ENCODE data around the gene LYPLA2.
"Not testable (repeated sequence)": the region's sequence is repeated elsewhere in the genome, so short reads cannot be mapped to it uniquely, and the experiment has no call there.

The LYPLA2 gene

GRCh38 chr1:23801338-23801748, 10.4 kb downstream of the LYPLA2 start:
- DNase-seq (ENCODE audit: low spot score): no peak

GRCh38 chr1:23801876-23802275, 10.9 kb downstream of the LYPLA2 start:
- DNase-seq (ENCODE audit: low spot score): no peak

GRCh38 chr1:23802809-23803342, 11.9 kb downstream of the LYPLA2 start:
- DNase-seq (ENCODE audit: low spot score): not testable (repeated sequence)

GRCh38 chr1:23803674-23804073, 12.7 kb downstream of the LYPLA2 start:
- DNase-seq (ENCODE audit: low spot score): no peak

- DNase-seq (ENCODE audit: low spot score): no peak
Observed at GRCh38 chr1:23804183-23804835, 13.4 kb downstream of the LYPLA2 start.

GRCh38 chr1:23805025-23805424, 14.1 kb downstream of the LYPLA2 start:
- no peak for DNase-seq (ENCODE audit: low spot score)

- no peak for DNase-seq (ENCODE audit: low spot score)
Observed at GRCh38 chr1:23806280-23806679, 15.3 kb downstream of the LYPLA2 start.

GRCh38 chr1:23807453-23807852, 16.5 kb downstream of the LYPLA2 start:
- DNase-seq (ENCODE audit: low spot score): peak; percentile 45

GRCh38 chr1:23809751-23810171, 18.8 kb downstream of the LYPLA2 start:
- peak; percentile 90 for DNase-seq (ENCODE audit: low spot score)

GRCh38 chr1:23810818-23811540, 20.0 kb downstream of the LYPLA2 start:
- peak; percentile 81 for DNase-seq (ENCODE audit: low spot score)

GRCh38 chr1:23814016-23814415, 23.1 kb downstream of the LYPLA2 start:
- DNase-seq (ENCODE audit: low spot score): no peak

GRCh38 chr1:23816361-23816760, 25.4 kb downstream of the LYPLA2 start:
- no peak for DNase-seq (ENCODE audit: low spot score)

- DNase-seq (ENCODE audit: low spot score): no peak
Observed at GRCh38 chr1:23816906-23817305, 26.0 kb downstream of the LYPLA2 start.

- DNase-seq (ENCODE audit: low spot score): no peak
Observed at GRCh38 chr1:23817633-23818032, 26.7 kb downstream of the LYPLA2 start.

- DNase-seq (ENCODE audit: low spot score): no peak
Observed at GRCh38 chr1:23823767-23824166, 32.8 kb downstream of the LYPLA2 start.

GRCh38 chr1:23824711-23825075, 33.7 kb downstream of the LYPLA2 start:
- no peak for DNase-seq (ENCODE audit: low spot score)

GRCh38 chr1:23825076-23825761, 34.3 kb downstream of the LYPLA2 start, which contains the start of gene HMGCL:
HMGCL (minus strand) TSS chr1:23825429; CDS start chr1:23825415, 14 bp downstream.
- peak; percentile 91 for DNase-seq (ENCODE audit: low spot score)

- peak; percentile 38 for DNase-seq (ENCODE audit: low spot score)
Observed at GRCh38 chr1:23825762-23826522, 35.0 kb downstream of the LYPLA2 start.

GRCh38 chr1:23826590-23826989, 35.6 kb downstream of the LYPLA2 start:
- not testable (repeated sequence) for DNase-seq (ENCODE audit: low spot score)

- DNase-seq (ENCODE audit: low spot score): no peak
Observed at GRCh38 chr1:23827717-23828116, 36.8 kb downstream of the LYPLA2 start.

- not testable (repeated sequence) for DNase-seq (ENCODE audit: low spot score)
Observed at GRCh38 chr1:23834156-23834555, 43.2 kb downstream of the LYPLA2 start.

GRCh38 chr1:23836037-23836436, 45.1 kb downstream of the LYPLA2 start:
- DNase-seq (ENCODE audit: low spot score): no peak
